Osteocyte (in vitro differentiated cells): ENCODE measurements around the gene CCDC106. TPM values are rescaled to one million over a fixed set of nuclear protein-coding genes. Genes with fewer than 3 reads are reported as not detected.
A peak's percentile ranks its signal among the peaks of the same experiment; 100 is the strongest.

Experiments used
- DNase-seq: peaks from one replicate; pipeline ENCODE4 v3.0.0; 2021; ENCODE audit warnings: mixed read lengths; ENCODE audit not compliant: unreplicated experiment; ENCODE audit errors: extremely low spot score
- H3K27ac Mint-ChIP-seq: one replicate; pipeline ENCODE4 v1.8.0; 2021; ENCODE audit warnings: mild to moderate bottlenecking, mixed read lengths; ENCODE audit not compliant: unreplicated experiment
- H3K27me3 Mint-ChIP-seq: one replicate; pipeline ENCODE4 v1.8.0; 2021; ENCODE audit warnings: mixed read lengths; ENCODE audit not compliant: unreplicated experiment
- H3K36me3 Mint-ChIP-seq: one replicate; pipeline ENCODE4 v1.8.0; 2021; ENCODE audit warnings: mixed read lengths; ENCODE audit not compliant: unreplicated experiment
- H3K4me1 Mint-ChIP-seq: one replicate; pipeline ENCODE4 v1.8.0; 2021; ENCODE audit warnings: mixed read lengths; ENCODE audit not compliant: unreplicated experiment
- H3K4me3 Mint-ChIP-seq: one replicate; pipeline ENCODE4 v1.8.0; 2021; ENCODE audit warnings: mild to moderate bottlenecking, moderate library complexity, mixed read lengths; ENCODE audit not compliant: unreplicated experiment
- H3K9me3 Mint-ChIP-seq: one replicate; pipeline ENCODE4 v1.8.0; 2021; ENCODE audit warnings: mixed read lengths; ENCODE audit not compliant: unreplicated experiment
- total RNA-seq: library from RNA; stranded (reverse); gene quantifications from 2 replicates; pipeline ENCODE4 v1.2.1, GENCODE V29; 2021
- TF ChIP-seq, protein P1 (sequence below): fragments of 200-600 bp; sonication (generic); IDR thresholded peaks from 2 replicates; pipeline ENCODE4 v1.5.0; 2021; ENCODE audit warnings: antibody characterized with exemption, mild to moderate bottlenecking, moderate library complexity

The CCDC106 gene
- total RNA-seq, 1 donor from 2014 or later, result 25.9 TPM

DNA sequence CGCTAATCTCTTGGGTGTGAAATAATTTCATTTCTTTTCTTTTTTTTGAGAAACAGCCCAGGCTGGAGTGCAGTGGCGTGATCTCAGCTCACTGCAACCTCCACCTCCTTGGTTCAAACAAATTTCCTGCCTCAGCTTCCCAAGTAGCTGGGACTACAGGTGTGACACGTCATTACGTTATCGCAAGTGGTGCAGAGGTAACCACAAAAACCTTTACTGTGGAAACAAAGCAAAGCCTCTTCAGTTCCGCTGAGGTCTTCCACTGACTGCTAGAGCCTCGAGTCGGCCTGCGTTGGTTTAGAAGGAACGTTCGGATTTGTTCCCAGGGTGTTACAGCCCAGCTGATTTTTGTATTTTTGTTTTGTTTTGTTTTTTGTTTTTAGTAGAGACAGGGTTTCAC lies 21.7 kb upstream of the CCDC106 start:
- Mint-ChIP-seq H3K4me1 (peaks cover 17% of the 10 kb centered on the region), H3K27me3 (no peaks in the 10 kb centered on the region), H3K36me3 (peaks cover 1% of the 10 kb centered on the region), H3K27ac (no peak overlapping the region), H3K4me3 (no peak overlapping the region), H3K9me3 (no peaks in the 10 kb centered on the region)
- DNase-seq, result no peak
- TF ChIP-seq, protein P1, sequence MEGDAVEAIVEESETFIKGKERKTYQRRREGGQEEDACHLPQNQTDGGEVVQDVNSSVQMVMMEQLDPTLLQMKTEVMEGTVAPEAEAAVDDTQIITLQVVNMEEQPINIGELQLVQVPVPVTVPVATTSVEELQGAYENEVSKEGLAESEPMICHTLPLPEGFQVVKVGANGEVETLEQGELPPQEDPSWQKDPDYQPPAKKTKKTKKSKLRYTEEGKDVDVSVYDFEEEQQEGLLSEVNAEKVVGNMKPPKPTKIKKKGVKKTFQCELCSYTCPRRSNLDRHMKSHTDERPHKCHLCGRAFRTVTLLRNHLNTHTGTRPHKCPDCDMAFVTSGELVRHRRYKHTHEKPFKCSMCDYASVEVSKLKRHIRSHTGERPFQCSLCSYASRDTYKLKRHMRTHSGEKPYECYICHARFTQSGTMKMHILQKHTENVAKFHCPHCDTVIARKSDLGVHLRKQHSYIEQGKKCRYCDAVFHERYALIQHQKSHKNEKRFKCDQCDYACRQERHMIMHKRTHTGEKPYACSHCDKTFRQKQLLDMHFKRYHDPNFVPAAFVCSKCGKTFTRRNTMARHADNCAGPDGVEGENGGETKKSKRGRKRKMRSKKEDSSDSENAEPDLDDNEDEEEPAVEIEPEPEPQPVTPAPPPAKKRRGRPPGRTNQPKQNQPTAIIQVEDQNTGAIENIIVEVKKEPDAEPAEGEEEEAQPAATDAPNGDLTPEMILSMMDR, result no peak

GRCh38 chr19:55632463-55632834 lies 15.6 kb upstream of the CCDC106 start:
- no peaks in the 10 kb centered on the region for H3K9me3 Mint-ChIP-seq
- no peaks in the 10 kb centered on the region for H3K27me3 Mint-ChIP-seq
- peak; percentile 93 for DNase-seq
- no peak overlapping the region for H3K4me3 Mint-ChIP-seq
- H3K4me1 Mint-ChIP-seq, result peaks cover 32% of the 10 kb centered on the region
- H3K36me3 Mint-ChIP-seq, result peaks cover 4% of the 10 kb centered on the region
- TF ChIP-seq, protein P1, result peak; percentile 83
- H3K27ac Mint-ChIP-seq, result peak overlapping the region; percentile 59

- H3K9me3 Mint-ChIP-seq, result no peaks in the 10 kb centered on the region
- H3K4me1 Mint-ChIP-seq, result peaks cover 39% of the 10 kb centered on the region
- no peak for DNase-seq
- H3K27ac Mint-ChIP-seq, result no peak overlapping the region
- H3K4me3 Mint-ChIP-seq, result peak overlapping the region; percentile 100
- H3K27me3 Mint-ChIP-seq, result no peaks in the 10 kb centered on the region
- TF ChIP-seq, protein P1, result no peak
- peaks cover 7% of the 10 kb centered on the region for H3K36me3 Mint-ChIP-seq
Measured at GRCh38 chr19:55633861-55634260, 14.2 kb upstream of the CCDC106 start.

GRCh38 chr19:55635334-55635717 lies 12.7 kb upstream of the CCDC106 start:
- Mint-ChIP-seq H3K27me3 (no peaks in the 10 kb centered on the region), H3K27ac (peak overlapping the region; percentile 99), H3K4me1 (peaks cover 52% of the 10 kb centered on the region), H3K9me3 (no peaks in the 10 kb centered on the region), H3K36me3 (peaks cover 10% of the 10 kb centered on the region), H3K4me3 (peak overlapping the region; percentile 100)
- TF ChIP-seq, protein P1, result no peak
- DNase-seq, result no peak

DNA sequence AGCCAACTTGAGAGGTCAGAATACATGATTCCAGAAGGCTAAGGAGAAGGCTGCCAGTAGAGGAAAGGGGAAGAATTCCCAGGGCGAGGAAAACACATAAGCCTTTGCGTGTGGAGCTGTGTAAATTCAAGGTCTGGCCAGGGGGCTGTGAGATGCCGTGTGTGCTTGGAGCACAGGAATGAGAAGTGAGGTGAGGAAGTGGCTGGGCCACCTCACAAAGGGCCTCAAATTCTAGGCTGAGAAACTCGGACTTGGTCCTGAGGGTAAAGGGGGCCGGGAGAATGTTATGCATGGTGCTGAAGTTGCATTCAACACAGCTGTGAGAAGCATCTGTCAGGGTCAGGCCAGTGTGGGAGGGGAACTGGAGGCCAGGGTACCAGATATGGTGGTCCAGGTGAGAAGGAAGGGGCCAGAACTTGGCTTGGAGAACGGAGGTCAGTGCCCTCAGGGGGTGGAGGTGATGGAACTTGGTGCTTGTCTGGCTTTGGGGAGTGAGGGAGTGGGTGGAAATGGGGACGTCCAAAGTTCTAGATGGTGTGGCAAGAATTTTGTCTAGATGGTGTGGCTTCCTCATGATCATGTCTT lies 12.1 kb upstream of the CCDC106 start:
- Mint-ChIP-seq H3K9me3 (no peaks in the 10 kb centered on the region), H3K27ac (peak overlapping the region; percentile 99), H3K27me3 (no peaks in the 10 kb centered on the region), H3K36me3 (peaks cover 10% of the 10 kb centered on the region), H3K4me1 (peaks cover 55% of the 10 kb centered on the region), H3K4me3 (peak overlapping the region; percentile 100)
- no peak for DNase-seq
- TF ChIP-seq, protein P1, result no peak
